ENCODE data around the gene NEUROD1.

NEUROD1 gene

DNA sequence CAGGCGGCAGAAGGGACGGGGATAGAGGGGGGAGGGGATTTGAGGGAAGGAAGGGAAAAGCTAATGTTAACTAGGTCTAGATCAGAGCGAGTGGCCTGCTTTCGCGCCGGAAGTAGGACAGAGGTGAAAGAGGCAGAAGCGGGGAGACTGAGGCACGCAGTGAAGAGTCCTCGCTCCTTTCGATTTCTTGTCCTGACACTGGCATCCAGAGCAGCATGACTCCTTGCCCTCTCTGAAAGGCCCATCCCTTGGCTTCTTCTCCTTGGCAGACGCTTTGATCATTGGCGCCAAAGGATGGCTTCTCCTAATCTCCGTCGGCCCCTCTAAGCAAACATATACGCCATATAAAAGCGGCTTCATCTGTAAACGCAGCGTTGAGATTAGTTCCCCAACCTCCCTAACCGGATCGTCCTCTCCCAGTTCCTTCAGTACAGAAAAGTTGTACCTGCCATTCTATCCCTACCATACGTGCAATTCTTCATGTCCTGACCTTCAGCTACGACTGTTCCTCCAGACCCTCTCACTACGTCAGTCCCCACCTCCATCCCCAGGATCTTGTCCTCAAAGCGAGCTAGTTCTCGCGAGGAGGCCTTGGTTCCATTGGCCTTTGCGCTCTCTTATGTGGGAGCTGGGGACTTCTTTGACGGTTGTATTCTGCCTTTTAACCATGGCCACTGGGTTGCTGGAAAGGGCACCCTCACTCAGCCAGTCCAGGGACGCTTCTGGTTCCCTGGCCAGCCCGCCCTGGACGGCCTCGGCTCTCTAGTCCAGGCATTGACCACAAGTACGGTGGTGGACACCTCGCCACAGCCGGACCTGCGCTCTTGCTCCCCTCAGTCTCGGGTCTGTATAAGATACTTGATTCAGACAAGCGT, 857 bp upstream of the NEUROD1 start:
- Histone ChIP-seq H2AFZ (ENCODE audit: low read length) (peak overlapping the region; percentile 70), H3K27me3 (ENCODE audit: control insufficient read depth in 3 of 3, insufficient read depth in 3 of 3, low read depth in 1 of 3, low read length in 3 of 3) (peaks cover 30 to 95% (median 79%) of the 10 kb centered on the region in 3 experiments), H3K14ac (ENCODE audit: low read length) (no peak overlapping the region), H3K4ac (ENCODE audit: low read length) (no peak overlapping the region), H3K9ac (ENCODE audit: low read depth, low read length, poor library complexity) (no peak overlapping the region), H2BK12ac (ENCODE audit: low read length) (no peak overlapping the region), H2BK5ac (ENCODE audit: low read length) (no peak overlapping the region), H3K79me1 (ENCODE audit: low read depth, low read length) (no peaks in the 10 kb centered on the region), H2BK120ac (ENCODE audit: low read depth, low read length) (no peak overlapping the region), H3K27ac (replicated peaks; ENCODE audit: low read length) (no peak overlapping the region), H4K8ac (ENCODE audit: low read depth, low read length) (no peak overlapping the region), H3K4me2 (ENCODE audit: insufficient read depth, low read length, poor library complexity, severe bottlenecking) (peak overlapping the region; percentile 56), H3K4me3 (ENCODE audit: low read length in 2 of 2) (peak overlapping the region; percentile 23 to 45), H4K91ac (ENCODE audit: low read depth, low read length, poor library complexity) (no peak overlapping the region), H3K18ac (ENCODE audit: low read length) (no peak overlapping the region), H3K9me3 (replicated peaks in 1 of 2; ENCODE audit: control insufficient read depth in 2 of 2, insufficient read depth in 1 of 2, low read depth in 1 of 2, low read length in 2 of 2) (peaks cover 2 to 6% of the 10 kb centered on the region in 2 donors), H3K36me3 (replicated peaks in 1 of 2; ENCODE audit: control insufficient read depth in 2 of 2, insufficient read depth in 2 of 2, low read length in 2 of 2) (no peaks in the 10 kb centered on the region), H3K23ac (ENCODE audit: low read depth, low read length, poor library complexity) (peak overlapping the region; percentile 16), H2BK15ac (ENCODE audit: low read length) (no peak overlapping the region), H3K4me1 (ENCODE audit: control insufficient read depth in 2 of 2, insufficient read depth in 1 of 2, low read depth in 1 of 2, low read length in 2 of 2) (peaks cover 13 to 17% of the 10 kb centered on the region in 2 donors), H2AK5ac (ENCODE audit: low read depth, low read length) (no peak overlapping the region)
- WGBS, 2 donors (ENCODE audit: extremely low coverage in 2 of 2, insufficient read length in 2 of 2, insufficient replicate concordance in 1 of 2), result no CpG with 5 or more reads among the region's 38 CpGs
- DNase-seq (ENCODE audit: low spot score), result no peak

DNA sequence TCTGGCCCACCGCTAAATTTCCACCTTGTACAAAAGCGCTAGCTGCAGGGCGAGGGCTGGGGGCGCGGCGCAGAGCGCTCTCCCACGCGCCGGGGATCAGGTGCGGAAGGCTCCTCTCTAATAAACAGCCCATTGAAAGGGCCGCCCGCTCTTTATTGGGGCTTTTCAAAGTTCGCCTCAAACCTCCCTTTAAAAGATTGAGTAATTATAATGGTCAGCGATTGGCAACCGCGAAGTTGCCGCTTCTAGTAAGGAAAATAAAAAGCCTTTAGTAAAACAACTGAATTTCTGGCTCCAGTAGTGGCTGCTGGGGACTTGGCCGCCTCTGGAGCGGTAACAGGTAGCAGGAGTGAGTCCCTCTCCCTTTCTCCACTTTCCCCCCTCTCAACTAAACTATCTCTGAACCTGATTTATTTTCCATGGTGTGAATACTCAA, 755 bp downstream of the NEUROD1 start:
- peaks cover 2 to 6% of the 10 kb centered on the region in 2 donors for H3K9me3 ChIP-seq (replicated peaks in 1 of 2; ENCODE audit: control insufficient read depth in 2 of 2, insufficient read depth in 1 of 2, low read depth in 1 of 2, low read length in 2 of 2)
- H2BK15ac ChIP-seq (ENCODE audit: low read length), result no peak overlapping the region
- no peak overlapping the region for H3K9ac ChIP-seq (ENCODE audit: low read depth, low read length, poor library complexity)
- DNase-seq (ENCODE audit: low spot score), result no peak
- H4K8ac ChIP-seq (ENCODE audit: low read depth, low read length), result no peak overlapping the region
- no peak overlapping the region for H3K4ac ChIP-seq (ENCODE audit: low read length)
- no peak overlapping the region for H3K18ac ChIP-seq (ENCODE audit: low read length)
- H2BK120ac ChIP-seq (ENCODE audit: low read depth, low read length), result no peak overlapping the region
- no CpG with 5 or more reads among the region's 20 CpGs for WGBS, 2 donors (ENCODE audit: extremely low coverage in 2 of 2, insufficient read length in 2 of 2, insufficient replicate concordance in 1 of 2)
- H3K4me2 ChIP-seq (ENCODE audit: insufficient read depth, low read length, poor library complexity, severe bottlenecking), result no peak overlapping the region
- H2AFZ ChIP-seq (ENCODE audit: low read length), result no peak overlapping the region
- no peak overlapping the region for H3K4me3 ChIP-seq (ENCODE audit: low read length in 2 of 2)
- no peak overlapping the region for H2AK5ac ChIP-seq (ENCODE audit: low read depth, low read length)
- no peak overlapping the region for H3K23ac ChIP-seq (ENCODE audit: low read depth, low read length, poor library complexity)
- peaks cover 29 to 94% (median 70%) of the 10 kb centered on the region in 3 experiments for H3K27me3 ChIP-seq (ENCODE audit: control insufficient read depth in 3 of 3, insufficient read depth in 3 of 3, low read depth in 1 of 3, low read length in 3 of 3)
- H3K27ac ChIP-seq (replicated peaks; ENCODE audit: low read length), result no peak overlapping the region
- peaks cover 13% of the 10 kb centered on the region in 2 donors for H3K4me1 ChIP-seq (ENCODE audit: control insufficient read depth in 2 of 2, insufficient read depth in 1 of 2, low read depth in 1 of 2, low read length in 2 of 2)
- no peak overlapping the region for H2BK12ac ChIP-seq (ENCODE audit: low read length)
- H2BK5ac ChIP-seq (ENCODE audit: low read length), result no peak overlapping the region
- no peak overlapping the region for H3K14ac ChIP-seq (ENCODE audit: low read length)
- no peak overlapping the region for H4K91ac ChIP-seq (ENCODE audit: low read depth, low read length, poor library complexity)
- H3K79me1 ChIP-seq (ENCODE audit: low read depth, low read length), result no peaks in the 10 kb centered on the region
- no peaks in the 10 kb centered on the region for H3K36me3 ChIP-seq (replicated peaks in 1 of 2; ENCODE audit: control insufficient read depth in 2 of 2, insufficient read depth in 2 of 2, low read length in 2 of 2)

DNA sequence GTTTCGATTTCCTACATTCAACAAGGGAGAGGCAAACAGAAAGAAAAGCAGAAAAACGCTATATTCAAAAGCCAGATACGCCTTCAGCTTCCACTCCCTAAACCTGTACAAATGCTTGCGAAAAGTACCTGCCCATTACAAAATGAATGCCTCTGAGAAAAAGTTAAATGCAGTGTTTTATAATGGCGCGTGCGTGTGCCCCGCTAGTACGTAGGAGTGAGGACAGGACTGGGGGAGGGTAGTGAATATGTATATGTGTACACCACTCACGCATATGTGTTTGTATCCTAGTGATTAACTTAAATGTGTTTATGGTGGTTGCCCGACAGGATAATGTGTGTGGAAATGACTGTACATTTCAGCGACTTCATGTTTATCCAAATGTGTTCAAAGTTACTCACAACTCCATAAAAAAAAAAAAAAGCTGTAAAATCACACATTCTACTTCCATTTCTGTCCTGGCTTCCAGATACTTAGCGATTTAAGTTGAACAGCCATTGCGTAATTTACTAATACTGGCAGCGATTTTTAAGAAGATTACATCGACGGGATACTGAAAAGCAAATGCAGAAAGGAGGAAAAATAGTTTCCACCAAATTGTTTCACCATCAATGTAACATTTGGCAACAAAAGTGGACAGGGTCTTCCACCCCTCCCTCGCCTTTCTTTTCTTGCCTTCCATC, 1.3 kb downstream of the NEUROD1 start:
- Histone ChIP-seq H3K27ac (replicated peaks; ENCODE audit: low read length) (no peak overlapping the region), H3K18ac (ENCODE audit: low read length) (no peak overlapping the region), H3K36me3 (replicated peaks in 1 of 2; ENCODE audit: control insufficient read depth in 2 of 2, insufficient read depth in 2 of 2, low read length in 2 of 2) (no peaks in the 10 kb centered on the region), H4K8ac (ENCODE audit: low read depth, low read length) (no peak overlapping the region), H2BK15ac (ENCODE audit: low read length) (no peak overlapping the region), H2BK12ac (ENCODE audit: low read length) (no peak overlapping the region), H2AFZ (ENCODE audit: low read length) (no peak overlapping the region), H2BK5ac (ENCODE audit: low read length) (no peak overlapping the region), H3K9ac (ENCODE audit: low read depth, low read length, poor library complexity) (no peak overlapping the region), H3K27me3 (ENCODE audit: control insufficient read depth in 3 of 3, insufficient read depth in 3 of 3, low read depth in 1 of 3, low read length in 3 of 3) (peaks cover 29 to 94% (median 65%) of the 10 kb centered on the region in 3 experiments), H2AK5ac (ENCODE audit: low read depth, low read length) (no peak overlapping the region), H3K4ac (ENCODE audit: low read length) (no peak overlapping the region), H3K9me3 (replicated peaks in 1 of 2; ENCODE audit: control insufficient read depth in 2 of 2, insufficient read depth in 1 of 2, low read depth in 1 of 2, low read length in 2 of 2) (peaks cover 2 to 6% of the 10 kb centered on the region in 2 donors), H2BK120ac (ENCODE audit: low read depth, low read length) (no peak overlapping the region), H3K79me1 (ENCODE audit: low read depth, low read length) (no peaks in the 10 kb centered on the region), H3K14ac (ENCODE audit: low read length) (no peak overlapping the region), H3K4me1 (ENCODE audit: control insufficient read depth in 2 of 2, insufficient read depth in 1 of 2, low read depth in 1 of 2, low read length in 2 of 2) (peaks cover 9 to 11% of the 10 kb centered on the region in 2 donors), H4K91ac (ENCODE audit: low read depth, low read length, poor library complexity) (no peak overlapping the region), H3K4me3 (ENCODE audit: low read length in 2 of 2) (no peak overlapping the region), H3K23ac (ENCODE audit: low read depth, low read length, poor library complexity) (no peak overlapping the region), H3K4me2 (ENCODE audit: insufficient read depth, low read length, poor library complexity, severe bottlenecking) (no peak overlapping the region)
- DNase-seq (ENCODE audit: low spot score), result no peak
- WGBS, 2 donors (ENCODE audit: extremely low coverage in 2 of 2, insufficient read length in 2 of 2, insufficient replicate concordance in 1 of 2), result no CpG with 5 or more reads among the region's 18 CpGs

All from neuronal stem cell (in vitro differentiated cells).